ENCODE results near the gene PRR20E.
"Not testable (repeated sequence)": the region's sequence is repeated elsewhere in the genome, so short reads cannot be mapped to it uniquely, and the experiment has no call there.

Gene PRR20E

DNA sequence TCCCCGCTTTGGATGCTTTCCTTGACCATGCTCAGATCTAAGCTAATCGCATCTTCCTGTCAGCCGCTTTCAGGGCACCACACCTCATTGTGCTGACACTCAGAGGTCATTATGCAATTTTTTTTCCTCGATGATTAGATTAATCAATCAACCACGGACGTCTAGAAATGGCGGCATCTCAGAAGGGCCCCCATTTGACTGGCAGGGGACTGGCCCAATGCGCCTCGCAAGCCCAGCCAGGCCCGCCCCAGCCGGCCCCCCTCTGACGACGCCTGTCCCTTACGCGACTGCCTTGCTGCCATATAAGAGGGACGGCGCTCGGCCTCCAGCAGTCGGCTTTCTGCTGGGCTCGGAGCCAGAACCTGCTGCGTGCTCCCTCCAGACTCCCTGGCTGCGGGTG lies at the start of gene PRR20E:
Gene PRR20E, plus strand, starts transcription at position 301 of the 400 bp plus-strand sequence. CDS start 387 bp downstream, outside the sequence.
- DNase-seq, result not testable (repeated sequence)

DNA sequence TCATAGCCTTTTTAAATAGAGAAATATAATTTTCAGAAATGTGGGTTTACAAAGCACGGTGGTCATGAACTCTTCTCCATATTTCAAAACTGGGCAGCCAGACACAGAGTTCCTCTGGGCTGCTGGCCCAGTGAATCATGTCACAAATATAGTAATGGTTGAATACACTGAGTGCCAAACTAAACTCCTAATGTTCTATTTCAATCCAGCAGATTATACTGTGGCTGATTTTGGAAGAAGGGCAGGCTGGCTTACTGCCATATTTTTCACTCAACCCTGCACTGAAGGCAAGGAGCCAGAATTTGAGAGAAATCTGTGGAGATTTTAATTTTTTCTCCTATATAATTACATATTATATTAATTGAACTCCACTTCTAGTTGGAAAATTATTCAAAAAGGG lies 43.3 kb upstream of the PRR20E start:
- no peak for DNase-seq

DNA sequence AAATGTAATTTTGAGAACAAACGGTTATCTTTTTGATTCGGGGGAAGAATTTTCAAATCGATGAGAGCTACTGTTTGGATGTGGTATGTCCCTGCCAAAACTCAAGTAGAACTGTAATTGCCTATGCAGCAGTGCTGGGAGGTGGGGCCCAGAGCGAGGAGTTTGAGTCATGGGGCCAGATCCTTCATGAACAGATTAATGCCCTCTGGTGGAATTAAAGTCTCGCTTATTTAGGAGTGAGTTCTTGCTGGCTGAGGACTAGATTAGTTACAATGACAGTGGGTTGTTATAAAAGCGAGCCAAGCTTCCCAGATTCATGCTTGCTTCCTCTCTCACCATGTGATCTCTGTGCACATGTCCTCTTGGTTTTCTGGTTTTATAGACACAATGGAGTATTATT lies 38.1 kb upstream of the PRR20E start:
- no peak for DNase-seq

DNA sequence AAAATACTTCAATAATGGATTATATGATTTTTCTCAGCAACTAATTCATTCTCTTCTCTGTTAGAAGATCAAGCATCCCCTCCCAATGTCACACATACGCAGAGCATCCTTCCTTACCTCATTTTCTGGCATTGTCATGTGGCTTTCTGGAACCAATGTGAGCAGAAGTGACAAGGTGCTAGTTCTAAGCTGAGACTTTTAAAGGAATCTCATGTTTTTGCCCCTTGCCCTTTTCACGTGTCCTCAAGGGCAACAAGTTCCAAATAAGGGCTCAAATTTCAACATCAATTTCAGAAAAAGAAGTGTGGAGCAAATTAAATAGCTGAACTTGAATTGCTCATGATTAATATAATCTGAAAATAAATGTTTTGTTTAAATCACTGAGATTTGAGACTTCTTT lies 30.9 kb upstream of the PRR20E start:
- no peak for DNase-seq

DNA sequence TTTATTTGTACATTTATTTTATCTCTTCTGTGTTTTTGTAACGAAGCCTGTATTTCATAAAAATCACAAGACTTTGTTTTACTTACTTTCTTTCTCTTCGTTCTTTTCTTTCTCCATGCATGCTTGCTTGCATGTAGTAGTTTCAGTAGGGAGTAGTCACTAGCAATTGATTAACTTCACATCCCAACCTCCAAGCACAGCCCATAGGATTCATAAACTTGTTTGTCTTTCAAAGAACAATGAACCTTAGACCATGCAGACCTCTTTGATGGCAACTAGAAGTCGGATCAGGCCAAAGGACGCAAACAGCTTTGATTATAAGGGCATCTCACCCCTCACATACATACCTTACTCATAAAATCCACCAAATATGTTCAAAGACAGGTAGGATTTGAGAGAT lies 29.4 kb upstream of the PRR20E start:
- no peak for DNase-seq

DNA sequence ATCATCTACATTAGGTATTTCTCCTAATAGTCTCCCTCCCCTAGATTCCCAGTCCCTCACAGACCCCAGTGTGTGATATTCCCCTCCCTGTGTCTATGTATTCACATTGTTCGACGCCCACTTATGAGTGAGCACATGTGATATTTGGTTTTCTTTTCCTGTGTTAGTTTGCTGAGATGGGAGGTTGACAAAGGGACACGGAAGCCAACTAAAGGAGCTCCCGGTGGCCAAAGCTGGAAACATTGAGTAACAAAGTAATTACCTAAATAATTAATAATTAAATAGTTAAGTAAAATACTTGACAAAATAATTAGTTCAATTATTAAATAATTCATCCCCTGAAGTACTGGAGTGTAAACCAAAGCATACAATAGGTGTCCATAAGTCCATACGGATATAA lies 28.0 kb upstream of the PRR20E start:
- DNase-seq, result no peak

DNA sequence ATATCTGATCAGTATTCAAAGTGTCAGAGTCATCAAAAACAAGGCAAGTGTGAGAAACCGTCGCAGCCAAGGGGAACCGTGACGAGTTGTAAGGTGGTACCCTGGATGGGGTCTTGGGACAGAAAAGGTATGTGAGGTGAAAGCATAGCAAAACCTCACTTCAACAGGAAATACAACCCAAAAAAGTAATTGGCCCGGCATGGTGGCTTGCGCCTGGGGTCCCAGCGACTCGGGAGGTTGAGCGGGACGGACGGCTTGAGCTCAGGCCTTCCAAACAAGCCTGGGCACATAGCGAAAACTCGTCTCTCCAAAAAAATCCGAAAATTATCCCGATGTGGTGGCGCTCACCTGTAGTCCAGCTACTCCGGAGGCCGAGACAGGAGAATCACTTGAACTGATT lies 27.2 kb upstream of the PRR20E start:
- not testable (repeated sequence) for DNase-seq

DNA sequence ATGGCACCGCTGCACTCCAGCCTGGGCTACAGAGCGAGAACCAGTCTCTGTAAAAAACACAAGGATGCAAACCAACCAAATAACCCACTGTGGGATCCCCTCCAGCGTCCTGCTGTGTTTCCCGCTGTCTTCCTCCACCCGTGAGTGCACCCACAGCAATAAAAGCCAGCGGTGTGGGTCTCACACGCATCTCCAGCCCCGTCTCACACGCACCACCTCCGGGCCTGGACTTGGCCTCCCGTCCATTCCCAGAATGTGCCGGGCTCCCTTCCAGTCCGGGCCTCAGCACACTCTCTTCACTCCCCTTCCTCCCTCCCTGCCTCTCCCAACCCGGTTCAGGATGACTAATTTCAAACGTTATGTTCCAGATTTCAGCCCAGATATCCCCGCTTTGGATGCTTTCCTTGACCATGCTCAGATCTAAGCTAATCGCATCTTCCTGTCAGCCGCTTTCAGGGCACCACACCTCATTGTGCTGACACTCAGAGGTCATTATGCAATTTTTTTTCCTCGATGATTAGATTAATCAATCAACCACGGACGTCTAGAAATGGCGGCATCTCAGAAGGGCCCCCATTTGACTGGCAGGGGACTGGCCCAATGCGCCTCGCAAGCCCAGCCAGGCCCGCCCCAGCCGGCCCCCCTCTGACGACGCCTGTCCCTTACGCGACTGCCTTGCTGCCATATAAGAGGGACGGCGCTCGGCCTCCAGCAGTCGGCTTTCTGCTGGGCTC lies 26.6 kb upstream of the PRR20E start, which contains the start of gene PRR20A:
Gene PRR20A, plus strand, starts transcription at position 684 of the 734 bp plus-strand sequence. CDS start 387 bp downstream, outside the sequence.
- DNase-seq, result not testable (repeated sequence)

DNA sequence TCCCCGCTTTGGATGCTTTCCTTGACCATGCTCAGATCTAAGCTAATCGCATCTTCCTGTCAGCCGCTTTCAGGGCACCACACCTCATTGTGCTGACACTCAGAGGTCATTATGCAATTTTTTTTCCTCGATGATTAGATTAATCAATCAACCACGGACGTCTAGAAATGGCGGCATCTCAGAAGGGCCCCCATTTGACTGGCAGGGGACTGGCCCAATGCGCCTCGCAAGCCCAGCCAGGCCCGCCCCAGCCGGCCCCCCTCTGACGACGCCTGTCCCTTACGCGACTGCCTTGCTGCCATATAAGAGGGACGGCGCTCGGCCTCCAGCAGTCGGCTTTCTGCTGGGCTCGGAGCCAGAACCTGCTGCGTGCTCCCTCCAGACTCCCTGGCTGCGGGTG lies 19.8 kb upstream of the PRR20E start, which contains the start of gene PRR20B:
Gene PRR20B, plus strand, starts transcription at position 301 of the 400 bp plus-strand sequence. CDS start 387 bp downstream, outside the sequence.
- DNase-seq, result not testable (repeated sequence)

DNA sequence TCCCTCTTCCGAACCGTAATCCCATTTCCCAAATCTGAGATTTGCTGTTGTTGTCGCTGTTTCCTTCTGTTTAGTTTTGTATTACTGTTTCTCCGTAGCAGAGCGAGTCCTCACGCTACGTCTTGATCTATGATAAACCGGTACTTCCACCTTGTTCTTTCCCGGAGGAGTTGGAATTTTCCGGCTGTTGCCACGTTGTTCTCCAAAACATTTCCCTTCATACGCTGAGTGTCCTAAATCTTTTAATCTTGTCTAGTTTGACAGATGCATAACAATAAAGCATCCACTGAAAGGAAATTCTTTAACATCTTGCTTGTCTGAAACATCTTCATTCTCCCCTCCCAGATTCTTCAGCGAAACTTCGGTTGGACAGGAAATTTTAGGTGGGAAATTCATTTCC lies 18.9 kb upstream of the PRR20E start:
- DNase-seq, result not testable (repeated sequence)

DNA sequence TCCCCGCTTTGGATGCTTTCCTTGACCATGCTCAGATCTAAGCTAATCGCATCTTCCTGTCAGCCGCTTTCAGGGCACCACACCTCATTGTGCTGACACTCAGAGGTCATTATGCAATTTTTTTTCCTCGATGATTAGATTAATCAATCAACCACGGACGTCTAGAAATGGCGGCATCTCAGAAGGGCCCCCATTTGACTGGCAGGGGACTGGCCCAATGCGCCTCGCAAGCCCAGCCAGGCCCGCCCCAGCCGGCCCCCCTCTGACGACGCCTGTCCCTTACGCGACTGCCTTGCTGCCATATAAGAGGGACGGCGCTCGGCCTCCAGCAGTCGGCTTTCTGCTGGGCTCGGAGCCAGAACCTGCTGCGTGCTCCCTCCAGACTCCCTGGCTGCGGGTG lies 13.2 kb upstream of the PRR20E start, which contains the start of gene PRR20C:
Gene PRR20C, plus strand, starts transcription at position 301 of the 400 bp plus-strand sequence. CDS start 387 bp downstream, outside the sequence.
- DNase-seq, result not testable (repeated sequence)

DNA sequence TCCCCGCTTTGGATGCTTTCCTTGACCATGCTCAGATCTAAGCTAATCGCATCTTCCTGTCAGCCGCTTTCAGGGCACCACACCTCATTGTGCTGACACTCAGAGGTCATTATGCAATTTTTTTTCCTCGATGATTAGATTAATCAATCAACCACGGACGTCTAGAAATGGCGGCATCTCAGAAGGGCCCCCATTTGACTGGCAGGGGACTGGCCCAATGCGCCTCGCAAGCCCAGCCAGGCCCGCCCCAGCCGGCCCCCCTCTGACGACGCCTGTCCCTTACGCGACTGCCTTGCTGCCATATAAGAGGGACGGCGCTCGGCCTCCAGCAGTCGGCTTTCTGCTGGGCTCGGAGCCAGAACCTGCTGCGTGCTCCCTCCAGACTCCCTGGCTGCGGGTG lies 6.7 kb upstream of the PRR20E start, which contains the start of gene PRR20D:
Gene PRR20D, plus strand, starts transcription at position 301 of the 400 bp plus-strand sequence. CDS start 387 bp downstream, outside the sequence.
- DNase-seq, result not testable (repeated sequence)

DNA sequence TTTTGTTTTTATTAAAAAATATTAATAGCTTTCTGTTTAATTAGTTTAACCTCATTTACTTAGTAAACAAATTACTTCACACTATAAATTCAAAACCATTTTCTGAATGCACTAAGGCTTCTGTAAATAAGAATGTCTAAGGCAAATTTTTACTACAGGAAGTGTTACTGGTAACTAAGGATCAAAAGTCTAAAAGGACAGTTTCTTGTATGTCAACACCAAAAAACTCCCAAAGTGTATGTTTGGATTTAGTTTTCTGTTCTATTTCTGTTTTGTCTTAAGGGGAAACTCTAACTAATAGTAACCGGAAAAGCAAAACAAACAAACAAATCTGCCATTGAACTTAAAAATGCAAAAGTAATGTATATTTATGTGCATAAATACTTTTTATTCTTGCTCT lies 24.7 kb downstream of the PRR20E start:
- no peak for DNase-seq

DNA sequence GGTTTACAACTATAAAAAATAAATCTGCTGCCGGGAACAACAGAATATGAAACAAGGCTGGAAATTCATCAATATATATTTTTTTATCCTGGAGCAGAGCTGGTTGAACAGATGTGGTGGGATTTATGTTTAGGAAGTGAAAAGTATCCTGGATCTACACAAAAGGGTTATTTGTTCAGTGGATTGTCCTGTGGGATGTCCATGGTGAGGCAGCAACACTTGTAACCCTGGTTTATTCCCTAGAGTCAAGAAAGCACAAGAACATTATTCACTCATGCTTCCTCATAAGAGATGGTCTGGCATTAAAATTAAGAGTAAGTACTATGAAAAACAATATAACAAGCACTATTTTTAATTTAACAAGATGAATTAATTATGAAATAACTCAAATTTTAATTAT lies 46.0 kb downstream of the PRR20E start:
- no peak for DNase-seq

Data from NCI-H187 treated with DMSO at 0.1 percent for 48 hours (cell line).